GM18519 (cell line): ENCODE data around the gene FHL2.

Experiments used
- ATAC-seq: cut with Tn5 transposase; IDR thresholded peaks from one replicate; pipeline ENCODE4 v1.9.1; 2021; ENCODE audit warnings: mild to moderate bottlenecking, moderate library complexity; ENCODE audit not compliant: unreplicated experiment, low FRiP score

FHL2 gene

DNA sequence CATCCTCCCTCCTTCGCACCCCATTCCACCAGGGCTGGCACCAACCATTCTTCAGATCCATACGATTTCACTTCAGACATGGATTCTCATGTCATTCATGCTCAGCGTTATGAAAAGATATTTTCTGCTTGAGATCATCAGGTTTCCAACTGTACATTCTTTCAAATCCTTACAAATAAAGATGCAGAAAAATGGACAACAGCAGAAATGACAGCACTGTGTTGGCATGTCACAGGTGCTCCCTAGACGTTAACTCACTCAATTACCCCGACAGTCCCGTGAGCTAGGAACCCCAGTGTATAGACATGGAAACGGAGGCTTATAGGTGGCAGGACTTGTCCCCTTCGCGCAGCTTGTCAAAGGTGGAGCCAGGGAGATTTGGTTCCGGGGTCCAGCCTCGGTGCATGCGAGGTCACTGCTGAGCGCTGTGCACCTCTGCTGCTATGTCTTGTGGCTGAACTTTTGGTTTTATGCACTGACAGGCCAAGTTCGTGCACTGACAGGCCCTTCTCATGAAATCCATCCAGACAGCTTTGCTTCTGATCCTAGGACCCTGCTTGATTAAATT lies 17.7 kb downstream of the FHL2 start:
- no peak for ATAC-seq

DNA sequence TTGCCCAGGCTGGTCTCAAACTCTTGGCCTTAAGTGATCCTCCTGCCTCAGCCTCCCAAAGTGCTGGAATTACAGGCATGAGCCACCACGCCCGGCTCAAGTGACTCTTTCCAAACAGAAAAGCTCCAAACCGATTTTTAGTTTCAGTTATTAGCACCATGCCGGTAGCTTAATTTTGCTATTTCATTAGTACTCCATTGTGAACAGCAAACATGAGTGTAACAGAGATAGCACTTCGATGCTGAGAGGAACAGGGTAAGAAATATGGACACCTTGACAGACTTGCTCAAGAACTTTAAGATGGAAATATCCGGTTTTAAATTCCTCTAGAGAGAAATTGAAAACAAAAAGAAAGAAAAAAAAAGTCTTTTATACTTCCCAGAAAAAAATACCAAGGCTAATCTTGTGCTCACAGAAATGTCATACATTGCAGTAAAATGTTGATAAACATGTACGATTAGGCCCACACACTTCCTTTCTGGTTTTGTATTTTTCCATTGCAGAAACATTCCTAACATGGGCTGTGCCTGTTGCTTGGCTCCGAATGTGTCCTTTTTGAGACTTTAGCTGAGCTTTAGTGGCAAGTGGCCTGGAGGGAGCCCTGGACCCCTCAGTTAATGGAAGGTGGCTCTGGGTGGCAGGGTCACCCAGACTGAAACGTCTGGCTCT lies 18.3 kb downstream of the FHL2 start:
- ATAC-seq: no peak

DNA sequence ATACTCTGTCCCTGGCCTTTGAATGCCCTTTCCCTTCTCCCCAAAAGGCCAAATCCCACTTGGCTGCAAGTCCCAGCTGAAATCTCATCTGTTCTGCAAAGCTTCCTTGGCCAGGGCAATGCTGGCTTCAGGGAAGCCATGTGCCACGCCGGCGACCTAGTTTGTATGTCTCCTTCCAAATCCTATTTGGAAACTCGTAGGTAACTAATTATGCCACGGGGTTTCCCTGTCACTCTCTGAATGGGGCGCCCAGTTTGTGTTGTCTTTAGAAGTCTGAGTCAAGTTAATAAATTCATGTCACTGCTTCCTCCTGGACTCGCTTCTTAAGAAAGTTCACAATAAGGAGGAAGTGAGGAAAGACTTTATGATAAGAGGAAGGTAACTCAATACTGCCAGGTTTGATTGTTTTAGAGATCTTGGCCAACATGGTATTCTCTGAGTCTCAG lies 19.1 kb downstream of the FHL2 start:
- no peak for ATAC-seq

DNA sequence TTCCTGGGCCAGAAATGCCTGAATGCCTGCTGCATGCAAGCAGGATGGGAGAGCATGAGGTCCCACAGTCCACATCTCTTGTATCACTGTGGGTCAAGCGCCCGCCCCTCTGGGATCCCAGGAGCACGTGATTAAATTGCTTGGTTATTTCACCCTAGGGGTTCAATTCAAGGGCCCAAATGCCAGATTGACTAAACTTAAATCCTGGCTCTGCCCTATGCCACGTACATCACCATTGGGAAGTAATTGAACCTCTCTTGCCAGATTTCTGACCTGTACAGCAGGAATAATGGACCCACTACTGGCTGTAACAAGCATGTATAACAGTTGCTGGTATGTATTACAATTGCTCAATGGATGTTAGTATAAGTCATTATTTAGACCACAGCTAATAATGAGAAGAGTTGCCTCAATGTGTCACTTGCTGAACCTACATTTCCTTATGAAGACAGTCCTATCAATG lies 19.9 kb downstream of the FHL2 start:
- no peak for ATAC-seq

DNA sequence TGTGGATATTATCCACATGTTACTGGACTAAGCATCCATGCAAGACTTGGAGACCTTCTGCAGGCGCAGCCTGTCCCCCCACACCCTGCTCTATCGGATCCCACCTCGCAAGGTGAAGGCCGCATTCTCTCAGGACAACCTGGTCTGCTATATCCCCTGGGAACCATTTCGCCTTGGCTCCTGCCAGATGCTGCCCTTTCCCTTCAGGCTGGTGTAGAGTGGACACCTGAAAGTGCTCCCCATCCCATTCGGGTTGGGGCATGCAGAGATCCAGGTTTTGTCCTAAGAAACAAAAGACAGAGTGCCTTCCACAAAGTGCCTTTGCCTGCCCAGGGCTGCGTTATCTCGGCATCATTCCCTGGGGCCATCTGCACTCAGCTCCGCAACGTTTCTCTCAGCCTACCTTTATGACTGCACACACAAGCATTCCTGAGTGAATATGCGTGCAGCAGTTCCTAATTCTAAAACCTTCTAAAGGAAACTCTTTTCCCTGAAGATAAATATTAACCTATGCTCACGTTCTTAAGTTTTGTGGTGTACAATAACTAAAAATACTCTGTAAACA lies 20.5 kb downstream of the FHL2 start:
- ATAC-seq: no peak

DNA sequence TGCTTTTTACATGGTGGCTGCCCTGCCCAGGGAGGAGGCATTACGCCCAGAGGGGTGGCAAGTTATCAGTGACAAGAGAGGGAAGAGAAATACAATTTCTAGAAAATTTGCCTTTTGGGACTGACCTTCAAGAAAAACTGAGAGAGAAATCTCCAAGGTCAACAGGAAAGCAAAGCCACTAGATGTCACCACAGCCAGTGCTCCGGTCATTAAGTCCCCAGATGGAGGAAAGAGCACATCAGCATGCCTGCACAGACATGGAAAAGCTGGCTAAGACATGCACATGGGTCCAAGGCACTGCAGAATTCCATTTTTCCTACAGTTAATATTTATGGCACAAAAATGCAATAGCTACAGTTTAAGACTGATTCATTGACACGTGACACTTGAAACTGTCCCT lies 21.0 kb downstream of the FHL2 start:
- ATAC-seq: no peak

DNA sequence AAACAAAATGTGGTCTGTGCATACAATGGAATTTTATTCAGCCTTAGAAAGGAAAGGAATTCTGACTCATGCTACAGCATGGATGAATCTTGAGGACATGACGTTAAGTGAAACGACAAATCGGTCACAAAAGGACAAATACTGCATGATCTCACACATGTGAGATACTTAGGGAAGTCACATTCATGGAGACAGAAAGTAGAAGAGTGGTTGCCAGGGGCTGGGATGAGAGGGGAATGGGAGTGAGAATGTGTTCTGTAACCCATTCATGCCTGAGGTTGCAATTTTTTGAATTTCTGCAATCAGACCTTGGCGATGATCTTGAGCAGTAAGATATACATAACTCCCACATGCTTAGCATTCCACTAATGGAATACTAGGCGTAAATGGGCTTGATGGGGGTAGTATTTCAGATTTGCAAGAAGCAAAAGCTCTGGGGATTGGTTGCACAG lies 22.0 kb downstream of the FHL2 start:
- no peak for ATAC-seq

DNA sequence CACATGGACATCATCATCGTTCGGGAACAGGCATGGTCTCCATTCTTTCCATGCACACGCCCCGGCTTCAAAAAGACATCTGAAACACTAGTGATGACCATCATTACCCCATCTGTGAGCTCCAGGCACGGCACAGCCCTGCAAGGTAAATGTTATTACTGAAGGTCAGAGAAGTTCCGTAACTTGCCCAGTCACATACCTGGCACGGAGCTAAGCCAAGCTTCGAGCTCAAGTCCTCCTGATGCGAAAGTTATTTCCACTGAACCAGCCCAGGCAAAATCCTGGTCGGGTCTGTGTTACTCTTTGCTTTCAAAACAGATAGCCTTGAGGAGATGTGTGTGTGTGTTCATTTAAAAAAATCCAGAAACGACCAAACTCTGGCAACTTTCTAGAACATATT lies 22.8 kb downstream of the FHL2 start:
- ATAC-seq: no peak

DNA sequence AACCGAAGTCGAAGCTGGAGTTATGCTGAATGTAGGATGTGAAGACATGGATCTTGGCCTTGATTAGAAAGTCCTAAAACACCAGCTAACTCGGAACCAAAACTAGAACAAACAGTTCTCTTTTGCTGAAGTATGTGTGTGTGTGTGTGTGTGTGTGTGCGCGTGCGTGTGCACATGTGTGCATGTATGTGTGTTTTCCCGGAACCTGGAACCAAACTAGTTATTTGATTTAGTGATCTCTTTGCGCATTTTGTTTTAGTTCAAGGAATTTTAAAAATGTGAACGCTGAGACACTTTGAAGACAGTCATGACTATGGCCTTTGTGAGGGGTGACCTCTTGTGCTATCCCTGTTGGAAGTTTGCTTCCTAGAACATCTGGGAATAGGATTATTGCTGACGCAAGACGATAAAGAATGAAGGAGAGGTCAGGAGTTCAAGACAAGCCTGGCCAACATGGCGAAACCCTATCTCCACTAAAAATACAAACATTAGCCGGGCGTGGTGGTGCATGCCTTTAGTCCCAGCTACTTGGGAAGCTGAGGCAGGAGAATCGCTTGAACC lies 23.8 kb downstream of the FHL2 start:
- ATAC-seq: no peak

DNA sequence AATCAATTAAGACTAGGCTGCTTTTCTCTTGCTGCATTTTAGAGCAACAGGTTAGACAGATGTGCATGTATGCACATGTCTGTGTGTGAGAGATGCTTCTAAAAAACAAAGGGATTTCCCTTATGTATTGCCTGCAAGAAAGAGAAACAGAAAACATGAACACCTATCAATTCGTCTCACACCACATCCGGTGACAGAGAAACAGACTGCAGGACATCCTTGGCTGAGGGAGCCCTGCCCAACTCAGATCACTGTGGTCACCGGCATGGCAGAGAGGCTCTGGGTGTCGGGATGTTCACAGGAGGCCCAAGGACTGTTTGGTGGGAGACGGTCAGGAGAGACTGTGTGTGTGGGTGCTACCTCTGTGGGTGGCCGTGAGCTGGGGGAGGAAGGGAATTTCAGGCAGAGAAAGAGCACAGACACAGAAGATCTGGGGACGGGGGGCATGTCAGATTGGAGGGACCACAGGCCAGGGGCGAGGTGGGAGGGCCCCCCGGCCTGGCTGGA lies 24.9 kb downstream of the FHL2 start:
- peak; percentile 94 for ATAC-seq

DNA sequence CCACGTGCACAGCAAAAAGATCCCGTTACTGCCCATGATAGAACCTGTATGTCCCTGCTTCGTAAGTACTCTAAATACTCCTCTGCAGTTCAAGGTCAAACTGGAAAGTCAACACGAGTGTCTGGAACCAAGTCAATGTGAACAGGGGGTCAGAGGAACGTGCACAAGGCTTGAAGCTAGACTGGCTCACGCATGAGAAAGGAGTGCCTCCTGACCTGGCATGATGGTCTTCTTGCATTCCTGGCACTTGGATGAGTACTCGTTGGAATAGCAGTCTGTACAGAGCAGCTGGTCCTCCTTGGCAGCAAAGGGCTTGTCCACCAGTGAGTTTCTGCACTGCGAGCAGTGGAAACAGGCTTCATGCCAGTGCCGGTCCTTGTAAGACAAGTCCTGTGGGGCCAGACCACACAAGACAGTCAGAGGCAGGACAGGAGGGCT lies 25.5 kb downstream of the FHL2 start:
- no peak for ATAC-seq

DNA sequence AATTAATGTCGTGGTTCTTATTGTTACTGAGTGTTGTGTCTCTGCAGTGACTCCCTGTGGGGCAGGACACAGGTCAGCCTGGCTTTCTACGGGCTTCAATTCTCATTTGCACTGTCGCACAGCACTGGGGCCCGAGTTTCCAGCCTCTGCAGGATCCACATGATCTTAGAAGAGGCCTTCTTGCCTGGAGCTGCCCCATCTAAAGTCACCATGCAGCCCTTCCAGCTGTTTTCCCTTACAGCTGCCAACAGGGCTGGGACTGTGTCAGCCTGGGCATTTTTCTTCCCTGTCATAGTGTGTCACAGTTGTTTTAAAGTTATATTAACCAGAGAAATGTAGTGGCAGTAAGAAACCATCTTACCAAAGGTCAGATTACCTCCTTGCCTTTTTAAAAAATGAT lies 27.0 kb downstream of the FHL2 start:
- ATAC-seq: no peak

DNA sequence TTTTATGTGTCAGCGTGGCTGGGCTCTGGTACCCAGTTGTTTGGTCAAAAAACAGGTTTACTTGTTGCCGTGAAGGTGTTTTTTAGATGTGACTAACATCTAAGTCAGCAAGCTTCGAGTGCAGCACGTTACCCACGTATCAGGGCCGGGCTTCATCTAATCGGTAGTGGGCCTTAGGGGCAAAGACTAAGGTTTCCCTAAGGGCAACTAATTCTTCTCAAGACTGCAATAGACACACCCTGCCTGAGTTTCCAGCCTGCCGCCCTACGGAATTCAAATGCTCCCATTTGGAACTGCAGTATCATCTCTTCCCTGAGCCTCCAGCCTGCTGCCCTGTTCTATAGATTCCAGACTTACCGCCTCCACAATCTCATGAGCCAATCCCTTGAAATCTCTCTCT lies 27.7 kb downstream of the FHL2 start:
- ATAC-seq: no peak

DNA sequence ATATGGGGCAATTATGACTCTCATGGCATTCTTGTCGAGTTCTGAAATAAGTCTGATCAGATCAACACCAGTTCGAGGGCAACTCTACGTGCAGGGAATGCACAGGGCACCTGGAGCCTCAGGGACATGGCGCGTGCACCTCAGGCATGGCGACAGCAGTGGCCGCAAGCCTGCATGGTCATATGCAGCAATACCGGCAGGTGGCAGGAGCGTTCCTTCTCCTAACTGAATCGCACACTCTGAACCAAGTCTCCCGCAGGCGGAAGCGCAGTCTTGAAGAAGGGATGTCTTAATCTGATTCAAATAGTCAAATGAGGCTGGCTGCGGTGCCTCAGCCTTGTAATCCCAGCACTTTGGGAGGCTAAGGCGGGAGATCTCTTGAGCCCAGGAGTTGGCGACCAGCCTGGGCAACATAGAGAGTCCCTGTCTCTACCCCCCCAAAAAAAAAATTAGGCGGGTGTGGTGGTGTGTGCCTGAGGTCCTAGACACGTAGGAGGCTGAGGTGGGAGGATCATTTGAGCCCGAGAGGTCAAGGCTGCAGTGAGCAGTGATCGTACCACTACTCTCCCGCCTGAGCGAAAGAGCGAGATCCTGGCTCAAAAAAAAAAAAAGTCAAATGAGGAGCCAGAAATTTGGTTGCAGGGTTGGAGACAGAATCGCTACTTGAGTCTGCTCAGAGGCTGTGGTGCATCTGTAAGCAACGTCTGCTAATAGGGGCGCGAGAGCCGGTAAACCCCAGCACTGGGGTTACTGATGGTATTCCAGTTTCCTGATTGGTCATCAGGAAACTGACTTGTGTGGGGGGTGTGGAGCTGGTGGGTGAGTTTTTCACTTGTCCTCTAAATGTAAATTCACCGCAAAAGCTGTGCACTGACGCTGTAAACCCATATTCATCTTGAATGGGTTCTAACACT lies 28.8 kb downstream of the FHL2 start:
- peak; percentile 78 for ATAC-seq

DNA sequence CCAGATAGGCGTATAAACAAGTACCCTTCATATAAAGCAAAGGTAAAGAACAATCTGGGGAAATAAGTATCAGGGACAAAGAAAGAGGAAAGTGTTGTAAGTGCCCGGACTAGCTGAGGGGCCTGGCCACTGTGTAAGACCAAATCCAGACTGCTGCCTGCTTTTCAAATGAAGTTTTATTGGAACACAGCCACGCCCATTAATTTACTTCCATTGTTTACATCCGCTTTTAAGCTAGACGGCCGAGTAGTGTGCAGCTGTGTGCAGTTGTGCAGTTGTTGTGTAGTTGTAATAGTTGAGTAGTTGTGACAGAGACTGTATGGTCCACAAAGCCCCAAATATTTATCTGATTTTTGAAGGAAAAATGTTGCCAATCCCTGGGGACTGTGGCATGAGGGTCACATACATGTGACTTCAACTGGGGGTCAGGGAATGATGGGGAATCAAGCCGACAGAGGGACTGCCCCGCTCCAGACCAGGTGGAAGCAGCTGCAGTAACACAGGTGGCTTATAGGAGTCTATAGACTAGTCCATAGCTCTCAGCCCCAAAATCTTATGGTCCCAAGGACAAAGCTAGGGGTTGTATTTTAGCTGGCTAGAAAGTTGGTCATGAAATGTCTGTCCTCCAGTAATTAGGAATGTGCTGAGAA lies 30.0 kb downstream of the FHL2 start:
- no peak for ATAC-seq

DNA sequence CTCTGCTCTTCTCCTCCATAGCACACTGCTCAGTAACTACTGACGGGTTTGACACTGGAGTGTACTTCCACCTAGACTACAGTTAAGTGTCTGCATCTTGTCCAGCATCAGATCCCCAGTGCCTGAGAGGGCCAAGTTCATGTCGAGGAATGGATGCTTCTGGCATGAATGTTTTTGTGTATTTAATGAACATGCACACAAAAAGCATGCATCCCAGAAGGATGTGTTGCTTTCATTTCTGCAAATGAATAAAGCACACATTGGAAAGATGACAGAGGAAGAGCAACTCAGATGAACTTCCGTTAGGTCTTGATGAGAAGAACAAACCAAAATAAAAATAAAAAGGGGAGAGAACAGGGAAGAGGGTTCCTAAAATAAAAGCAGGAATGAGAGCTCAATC lies 33.6 kb downstream of the FHL2 start:
- no peak for ATAC-seq

DNA sequence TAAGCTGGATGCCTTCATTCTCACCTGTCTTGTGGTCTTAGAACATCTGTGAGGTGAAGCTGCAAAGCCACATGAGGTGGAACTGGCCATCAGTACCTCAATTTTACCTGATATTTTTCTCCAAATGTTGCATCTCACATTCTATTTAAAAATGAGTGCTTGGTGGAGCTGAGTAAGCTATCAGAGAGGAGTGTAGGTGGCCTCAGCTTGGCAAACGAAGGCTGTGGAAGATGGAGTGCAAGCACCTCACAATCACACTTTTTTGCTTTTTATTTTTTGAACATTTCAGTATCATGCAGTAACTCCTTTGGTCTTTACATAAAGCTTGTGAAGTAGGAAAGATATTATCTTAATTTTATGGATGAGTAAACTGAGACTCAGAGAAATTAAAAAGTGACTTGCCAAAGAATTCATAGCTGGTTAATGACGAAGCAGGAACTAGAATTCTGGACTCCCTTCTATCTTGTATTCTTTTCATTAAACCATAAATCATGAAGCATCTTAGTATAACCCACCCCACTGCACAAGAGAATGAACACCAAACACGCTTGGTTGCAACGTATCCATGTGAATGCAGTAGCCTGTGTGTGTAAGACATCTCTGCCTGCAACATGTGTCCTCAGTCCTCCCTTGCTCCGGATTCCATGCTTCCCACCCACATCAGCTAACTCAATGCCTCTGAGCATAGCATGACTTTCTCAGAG lies 34.3 kb downstream of the FHL2 start:
- no peak for ATAC-seq

DNA sequence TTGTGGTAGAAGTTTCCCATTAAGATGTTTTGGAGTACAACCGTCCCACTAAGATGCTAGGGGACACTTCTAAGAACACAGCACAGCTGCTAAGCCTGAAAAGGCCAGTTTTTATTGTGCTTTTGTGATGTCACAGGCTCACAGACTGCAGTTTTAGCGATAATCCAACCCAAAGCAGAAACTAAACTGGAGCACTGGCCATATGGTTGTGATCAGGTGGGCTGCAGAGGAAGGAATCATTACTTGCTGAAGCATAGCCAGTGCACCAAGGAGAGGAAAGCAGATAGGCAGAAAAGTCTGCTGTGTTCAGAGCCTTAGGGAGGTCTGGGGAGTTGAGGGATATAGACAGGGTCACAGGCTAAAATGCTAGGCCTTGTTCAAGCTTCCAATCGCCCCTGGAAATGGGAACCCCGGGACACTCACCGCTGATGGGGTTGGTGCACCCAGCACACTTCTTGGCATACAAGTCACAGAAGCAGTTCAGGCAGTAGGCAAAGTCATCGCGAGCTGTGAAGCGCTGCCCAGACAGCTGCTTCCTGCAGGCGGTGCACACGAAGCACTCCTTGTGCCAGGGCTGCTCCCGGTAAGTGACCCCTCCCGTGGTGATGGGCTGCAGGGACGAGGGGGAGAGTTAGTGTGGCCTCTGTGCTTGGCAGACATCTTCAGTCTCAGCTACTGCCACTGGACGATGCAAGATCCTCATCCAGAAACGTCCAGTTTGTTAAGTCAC lies 35.8 kb downstream of the FHL2 start:
- ATAC-seq: no peak
